Fibroblast of skin of scalp (primary cell): ENCODE results near the gene ZBTB42.
"Not testable (repeated sequence)": the region's sequence is repeated elsewhere in the genome, so short reads cannot be mapped to it uniquely, and the experiment has no call there.

Source experiments
- DNase-seq: peaks from one replicate; pipeline ENCODE4 v3.0.0-alpha.2; 2013

The ZBTB42 gene

DNA sequence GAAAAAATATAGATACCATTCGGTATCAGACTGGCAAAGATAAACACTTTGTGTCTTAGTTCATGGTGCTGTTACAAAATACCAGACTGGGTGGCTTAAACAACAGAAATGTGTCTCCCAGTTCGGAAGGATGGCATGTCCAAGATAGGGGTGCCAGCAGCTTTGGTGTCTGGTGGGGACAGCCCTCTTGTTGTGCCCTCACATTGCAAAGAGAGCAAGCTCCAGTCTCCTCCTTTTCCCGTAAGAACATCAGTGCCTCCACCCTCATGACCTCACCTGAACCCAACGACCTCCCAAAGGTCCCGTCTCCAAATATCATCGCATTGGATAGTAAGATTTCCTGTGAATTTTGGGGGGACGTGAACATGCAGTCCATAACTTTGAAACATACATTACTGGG, 12.4 kb downstream of the ZBTB42 start:
- DNase-seq, result no peak

DNA sequence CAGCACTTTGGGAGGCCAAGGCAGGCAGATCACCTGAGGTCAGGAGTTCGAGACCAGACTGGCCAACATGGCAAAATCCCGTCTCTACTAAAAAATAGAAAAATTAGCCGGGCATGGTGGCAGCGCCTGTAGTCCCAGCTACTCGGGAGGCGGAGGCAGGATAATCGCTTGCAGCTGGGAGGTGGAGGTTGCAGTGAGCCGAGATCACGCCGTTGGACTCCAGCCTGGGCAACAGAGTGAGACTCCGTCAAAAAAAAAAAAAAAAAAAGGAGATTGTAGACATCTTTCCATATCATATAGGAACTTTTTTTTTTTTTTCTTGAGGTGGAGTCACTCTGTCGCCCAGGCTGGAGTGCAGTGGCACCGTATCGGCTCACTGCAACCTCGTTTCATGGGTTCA, 13.8 kb downstream of the ZBTB42 start:
- DNase-seq, result not testable (repeated sequence)

GRCh38 chr14:104816616-104816884, 15.6 kb downstream of the ZBTB42 start:
- DNase-seq, result no peak

DNA sequence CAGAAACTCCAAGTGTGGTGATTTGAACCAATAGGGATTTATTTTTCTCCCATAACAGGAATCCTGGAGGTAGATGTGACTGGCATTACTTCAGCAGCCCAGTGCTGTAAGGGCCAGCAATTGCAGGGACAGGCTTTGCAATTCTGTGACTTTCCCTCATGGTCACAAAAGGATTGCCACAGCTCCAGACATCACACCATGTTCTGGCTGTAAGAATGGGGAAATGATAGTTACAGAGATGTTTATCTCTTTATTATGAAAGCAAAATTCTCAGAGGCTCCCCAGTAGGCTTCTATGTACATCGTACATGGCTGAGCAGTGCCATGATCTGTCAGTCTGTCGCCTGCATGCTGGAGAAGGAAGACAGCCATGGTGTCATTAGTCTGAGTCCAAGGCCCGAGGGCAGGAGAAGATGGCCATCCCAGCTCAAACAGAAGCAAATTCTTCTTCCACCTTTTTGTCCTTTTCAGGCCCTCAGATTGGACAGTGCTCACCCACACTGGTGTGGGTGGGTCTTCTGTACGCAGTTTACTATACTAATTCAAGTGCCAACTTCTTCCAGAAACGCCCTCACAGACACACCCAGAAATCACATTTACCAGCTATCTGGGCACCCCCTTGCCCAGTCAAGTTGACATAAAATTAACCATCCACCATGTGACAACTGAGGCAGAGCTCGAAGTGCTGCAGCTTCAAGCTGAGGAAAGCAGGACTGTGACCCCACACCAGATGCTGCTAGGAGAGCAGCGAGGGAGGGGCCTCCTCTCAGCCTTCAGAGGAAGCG, 17.2 kb downstream of the ZBTB42 start:
- no peak for DNase-seq

DNA sequence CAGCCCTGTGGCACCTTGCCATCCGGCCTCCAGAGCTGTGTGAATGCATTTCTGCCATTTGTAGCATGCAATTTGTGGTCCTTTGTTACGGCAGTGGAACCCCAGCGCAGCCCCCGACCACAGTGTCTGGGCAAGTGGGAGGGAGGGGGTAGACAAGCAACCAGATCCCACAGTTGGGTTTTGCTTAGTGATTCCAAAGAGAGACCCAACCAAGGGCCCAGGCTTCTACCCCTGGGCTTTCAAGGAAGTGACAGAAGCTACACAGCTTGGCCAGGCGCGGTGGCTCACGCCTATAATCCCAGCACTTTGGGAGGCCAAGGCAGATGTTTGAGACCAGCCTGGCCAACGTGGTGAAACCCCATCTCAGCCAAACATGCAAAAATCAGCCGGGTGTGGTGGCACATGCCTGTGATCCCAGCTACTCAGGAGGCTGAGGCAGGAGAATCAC, 17.8 kb downstream of the ZBTB42 start:
- no peak for DNase-seq

- no peak for DNase-seq
Measured at GRCh38 chr14:104819361-104819781, 18.5 kb downstream of the ZBTB42 start.

GRCh38 chr14:104820669-104821228, 19.8 kb downstream of the ZBTB42 start:
- DNase-seq, result peak; percentile 79

GRCh38 chr14:104821229-104821945, 20.5 kb downstream of the ZBTB42 start:
- no peak for DNase-seq

- DNase-seq, result no peak
Measured at GRCh38 chr14:104821971-104822608, 21.2 kb downstream of the ZBTB42 start.

DNA sequence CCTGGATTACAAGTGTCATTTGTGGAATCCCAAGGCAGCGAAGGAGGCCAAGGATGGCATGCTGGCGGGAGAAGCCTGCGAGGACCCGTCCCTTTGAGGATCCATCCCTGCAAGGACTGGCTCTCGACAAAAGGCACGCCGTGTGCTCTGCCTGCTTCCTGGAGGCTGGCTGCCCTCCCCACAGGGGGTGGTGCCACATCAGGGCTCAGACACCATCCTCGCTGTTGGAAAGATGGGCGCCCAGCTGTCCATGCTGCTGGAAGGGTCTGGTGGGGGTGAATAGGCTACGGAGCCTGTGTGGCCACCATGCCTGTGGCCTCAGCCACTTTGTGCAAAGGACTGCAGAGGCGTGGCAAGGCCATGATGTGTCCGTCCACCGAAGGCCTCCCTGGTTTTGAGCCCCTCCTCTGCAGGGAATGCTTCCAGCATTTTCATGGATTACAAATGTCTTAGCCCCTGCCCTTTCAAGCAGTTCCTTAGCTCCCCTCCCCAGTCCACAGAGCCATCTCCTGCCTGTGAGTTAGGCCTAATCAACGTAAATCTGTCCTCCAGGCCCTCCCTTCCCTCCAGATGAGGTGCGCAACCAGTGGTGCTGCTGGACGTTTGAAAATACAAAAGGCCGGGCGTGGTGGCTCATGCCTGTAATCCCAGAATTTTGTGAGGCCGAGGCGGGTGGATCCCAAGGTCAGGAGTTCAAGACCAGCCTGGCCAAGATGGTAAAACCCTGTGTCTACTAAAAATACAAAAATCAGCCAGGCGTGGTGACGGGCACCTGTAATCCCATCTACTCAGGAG, 22.1 kb downstream of the ZBTB42 start:
- no peak for DNase-seq

GRCh38 chr14:104824353-104824997, 23.6 kb downstream of the ZBTB42 start:
- no peak for DNase-seq

- peak; percentile 83 for DNase-seq
Measured at GRCh38 chr14:104826189-104826860, 25.4 kb downstream of the ZBTB42 start.

DNA sequence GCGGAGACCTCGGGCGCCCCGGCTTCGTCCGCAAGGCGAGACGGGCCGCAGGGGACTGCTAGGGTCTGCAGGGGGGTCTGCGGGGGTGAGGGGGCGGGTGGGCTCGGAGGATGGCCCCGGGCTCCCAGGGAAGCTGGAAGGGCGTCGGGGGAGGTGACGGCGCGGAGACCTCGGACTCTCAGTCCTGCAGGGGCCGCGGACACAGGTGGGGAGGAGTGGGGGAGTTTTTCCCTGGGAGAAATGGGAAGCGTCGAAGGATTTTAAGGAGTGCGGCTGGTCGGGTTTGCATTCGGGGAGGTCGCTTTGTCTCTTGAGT, 25.9 kb downstream of the ZBTB42 start:
- DNase-seq, result no peak

GRCh38 chr14:104827177-104828055, 26.5 kb downstream of the ZBTB42 start:
- peak; percentile 51 for DNase-seq

- DNase-seq, result no peak
Measured at GRCh38 chr14:104830781-104831180, 29.9 kb downstream of the ZBTB42 start.

DNA sequence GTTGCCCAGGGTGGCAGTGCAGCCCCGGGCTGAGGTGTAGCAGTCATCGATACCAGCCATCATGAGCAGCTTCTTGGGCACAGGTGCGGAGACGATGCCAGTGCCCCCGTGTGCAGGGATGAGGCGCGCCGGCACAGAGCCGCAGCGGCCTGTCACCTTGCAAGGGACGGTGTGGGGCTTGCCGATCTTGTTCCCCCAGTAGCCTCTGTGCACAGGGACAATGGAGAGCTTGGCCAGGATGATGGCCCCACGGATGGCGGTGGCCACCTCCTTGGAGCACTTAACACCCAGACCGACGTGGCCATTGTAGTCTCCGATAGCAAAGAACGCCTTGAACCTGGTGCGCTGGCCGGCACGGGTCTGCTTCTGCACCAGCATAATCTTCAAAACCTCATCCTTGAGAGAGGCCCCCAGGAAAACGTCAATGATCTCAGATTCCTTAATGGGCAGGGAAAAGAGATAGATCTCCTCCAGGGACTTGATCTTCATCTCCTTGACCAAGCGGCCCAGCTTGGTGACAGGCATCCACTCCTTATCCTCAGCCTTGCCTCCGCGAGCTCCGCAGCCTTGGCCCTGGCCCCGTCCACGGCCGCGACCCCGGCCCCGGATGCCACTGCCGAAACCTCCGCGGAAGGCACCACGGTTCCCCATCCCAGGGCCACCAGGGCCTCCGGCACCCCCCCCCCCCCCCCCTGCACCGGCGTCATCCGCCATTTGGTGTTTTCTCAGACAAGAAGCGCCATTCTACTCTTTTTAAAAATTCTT, 35.5 kb downstream of the ZBTB42 start:
- DNase-seq, result not testable (repeated sequence)

DNA sequence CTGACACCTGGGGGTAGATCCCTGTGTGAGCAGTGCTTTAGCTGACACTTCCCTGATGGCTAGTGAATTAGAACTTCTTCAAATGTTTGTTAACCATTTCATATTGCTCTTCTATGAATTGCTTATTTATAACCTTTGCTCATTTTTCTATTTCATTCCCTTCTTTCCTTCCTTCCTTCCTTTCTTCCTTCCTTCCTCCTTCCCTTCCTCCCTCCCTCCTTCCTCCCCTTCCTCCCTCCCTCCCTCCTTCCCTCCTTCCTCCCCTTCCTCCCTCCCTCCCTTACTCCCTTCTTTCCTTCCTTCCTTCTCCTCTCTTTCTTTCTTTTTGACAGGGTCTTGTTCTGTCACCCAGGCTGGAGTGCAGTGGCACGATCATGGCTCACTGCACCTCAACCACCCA, 40.8 kb downstream of the ZBTB42 start:
- no peak for DNase-seq

DNA sequence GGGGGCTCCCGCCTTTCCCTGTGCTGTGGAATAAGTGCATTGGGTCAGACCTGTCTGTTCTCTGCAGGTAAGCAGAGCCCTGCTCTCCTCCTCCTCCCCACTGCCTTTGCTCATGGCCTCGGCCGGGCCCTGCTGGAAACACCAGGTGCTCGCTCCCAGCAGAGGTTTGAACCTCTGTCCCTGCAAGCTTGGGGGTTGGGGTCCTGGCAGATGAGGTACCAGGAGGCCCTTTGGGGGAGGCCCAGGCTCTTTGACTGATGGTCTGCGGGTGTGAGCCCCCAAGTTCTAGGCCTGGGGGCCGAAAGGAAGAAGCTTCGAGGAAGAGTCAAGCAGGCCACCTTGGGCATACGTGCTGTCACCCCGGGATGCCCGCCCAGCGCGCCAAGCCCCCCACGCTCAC, 42.1 kb downstream of the ZBTB42 start:
- DNase-seq, result no peak

GRCh38 chr14:104843442-104844305, 42.8 kb downstream of the ZBTB42 start:
- no peak for DNase-seq
